AG04449 (cell line): ENCODE measurements around the gene WDR6.
A peak's percentile ranks its signal among the peaks of the same experiment; 100 is the strongest.

ENCODE experiments used
- CTCF ChIA-PET: fragments of 350-600 bp; formaldehyde crosslinking; extraction: SDS; loops from one replicate; lab custom pipeline; 2021; ENCODE audit warnings: antibody characterized with exemption; lab: Yijun Ruan, JAX
- POLR2A ChIA-PET: fragments of 400-600, 350-600 bp; formaldehyde crosslinking; extraction: SDS; loops from one replicate; lab custom pipeline; 2020; ENCODE audit warnings: antibody characterized with exemption, inconsistent platforms; lab: Yijun Ruan, JAX
- DNase-seq: peaks from one replicate; pipeline ENCODE4 v3.0.0-alpha.2; 2010; ENCODE audit warnings: low read depth, low spot score
- H3K4me3 ChIP-seq: 2 replicates; pipeline ENCODE4 v1.5.1; 2011; ENCODE audit warnings: low read depth, mild to moderate bottlenecking, control low read depth, low read length
- CTCF ChIP-seq: IDR thresholded peaks from one replicate; pipeline ENCODE4 v1.5.1; 2011; ENCODE audit warnings: mild to moderate bottlenecking, moderate library complexity, low read length, control low read depth, inconsistent platforms; ENCODE audit not compliant: insufficient read depth; ENCODE audit errors: missing control alignments

Gene WDR6

DNA sequence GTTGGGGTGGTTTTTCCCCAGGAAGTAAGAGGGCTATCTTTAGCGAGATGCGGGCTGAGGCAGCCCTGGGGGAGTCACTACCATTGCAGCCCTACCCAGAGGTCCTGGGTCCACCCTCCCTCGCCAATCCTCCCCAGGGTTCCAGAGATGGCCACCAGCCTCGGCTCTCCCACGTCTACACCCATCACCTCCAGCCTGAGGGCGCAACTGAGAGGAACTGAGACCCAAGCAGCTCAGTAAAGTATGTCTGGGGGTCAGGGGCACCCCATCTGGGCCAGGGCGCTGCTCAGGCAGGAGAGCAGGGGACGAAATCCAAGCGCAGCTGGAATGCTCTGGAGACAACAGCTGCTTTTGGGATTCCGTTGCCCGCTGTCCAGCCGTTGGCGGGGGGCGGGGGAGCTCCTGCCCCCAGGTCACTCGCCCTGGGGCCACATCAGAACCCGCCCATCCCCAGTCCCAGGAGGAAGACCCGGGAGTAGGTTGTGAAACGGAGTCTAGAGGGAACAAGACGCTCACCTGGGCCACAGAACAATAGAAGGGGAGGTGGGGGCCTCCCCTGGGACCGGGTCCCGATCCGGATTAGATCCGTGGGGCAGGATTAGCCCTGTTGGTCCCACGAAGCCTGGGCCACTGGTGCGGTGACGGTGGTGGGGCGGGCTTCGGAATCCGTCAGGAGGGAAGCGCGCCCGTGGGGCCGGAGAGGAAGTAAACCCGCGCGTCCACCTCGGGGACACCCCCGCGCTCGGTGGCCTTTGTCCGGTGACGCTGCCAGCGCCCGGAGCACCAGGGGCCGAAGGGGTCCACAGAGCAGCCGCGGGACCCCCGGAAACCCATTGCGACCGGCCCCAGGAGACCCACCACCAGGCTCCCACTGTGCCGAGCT is 13.4 kb downstream of the WDR6 start:
- H3K4me3 ChIP-seq, result peak overlapping the region; percentile 94
- CTCF ChIA-PET, result interaction anchor here (0.9 to 9.8 kb wide), 8 partner anchors 7 to 73 kb away, joined by 3 to 95 read pairs (median 24); partner anchors contain the start of genes P4HTM, QRICH1 and WDR6
- POLR2A ChIA-PET, result interaction anchor here (0.6 to 3.4 kb wide), 14 partner anchors 8 to 429 kb away, joined by 3 to 70 read pairs (median 4); partner anchors contain the start of genes IMPDH2, NICN1, P4HTM and QRICH1
- no peak for TF ChIP-seq CTCF
- DNase-seq, result no peak

DNA sequence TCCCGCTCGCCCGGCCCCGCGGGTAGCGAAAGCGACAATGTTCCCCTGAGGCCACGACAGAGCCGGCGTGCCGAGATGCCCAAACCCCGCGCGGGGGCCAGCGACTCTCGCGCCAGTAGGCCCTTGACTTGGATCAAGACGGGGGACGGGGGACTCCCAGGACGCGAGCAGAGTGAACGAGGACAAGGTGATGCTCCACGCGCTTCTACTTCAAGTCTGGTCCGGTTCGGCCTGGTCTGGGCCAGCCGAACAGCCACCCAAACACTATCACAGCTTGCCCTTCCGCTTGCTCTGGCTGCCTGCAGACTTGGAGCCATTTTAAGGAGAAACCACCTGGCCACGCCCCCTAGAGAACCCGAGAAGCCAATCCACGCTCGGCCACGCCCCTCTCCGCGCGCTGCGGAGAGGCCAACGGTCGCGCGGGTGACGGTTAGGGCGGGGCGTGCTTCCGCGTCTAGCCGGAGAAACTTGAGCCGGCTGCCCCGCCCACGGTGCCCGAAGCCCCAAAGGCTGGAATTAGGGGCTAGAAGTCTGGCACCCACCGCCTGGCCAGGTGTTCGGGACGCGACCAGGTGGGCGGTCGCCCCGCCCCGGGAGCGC is 14.1 kb downstream of the WDR6 start:
- peak; percentile 65 for DNase-seq
- POLR2A ChIA-PET, result interaction anchor here (0.6 to 3.4 kb wide), 18 partner anchors 8 to 428 kb away, joined by 3 to 70 read pairs (median 4); partner anchors contain the start of genes IMPDH2, LAMB2, NICN1 and P4HTM
- peak overlapping the region; percentile 94 for H3K4me3 ChIP-seq
- CTCF ChIA-PET, result interaction anchor here (0.9 to 9.8 kb wide), 19 partner anchors 8 to 174 kb away, joined by 3 to 95 read pairs (median 6); partner anchors contain the start of genes P4HTM, QRICH1 and WDR6
- TF ChIP-seq CTCF, result no peak

- DNase-seq, result no peak
- H3K4me3 ChIP-seq, result peak within 1 kb of the TSS; percentile 94
- ChIA-PET POLR2A (interaction anchor here (0.6 to 3.4 kb wide), 15 partner anchors 7 to 427 kb away, joined by 3 to 70 read pairs (median 4); partner anchors contain the start of genes IMPDH2, LAMB2, P4HTM and QRICH1), CTCF (interaction anchor here (0.8 to 9.8 kb wide), 22 partner anchors 9 to 175 kb away, joined by 3 to 95 read pairs (median 4); partner anchors contain the start of genes KLHDC8B, P4HTM, QRICH1 and WDR6)
- TF ChIP-seq CTCF, result peak; percentile 99
These were observed 14.9 kb downstream of the WDR6 start, which contains the start of gene NDUFAF3 for GRCh38 chr3:49021813-49022687. NDUFAF3 (plus strand) TSS chr3:49022121; CDS start chr3:49022145, 24 bp downstream.

DNA sequence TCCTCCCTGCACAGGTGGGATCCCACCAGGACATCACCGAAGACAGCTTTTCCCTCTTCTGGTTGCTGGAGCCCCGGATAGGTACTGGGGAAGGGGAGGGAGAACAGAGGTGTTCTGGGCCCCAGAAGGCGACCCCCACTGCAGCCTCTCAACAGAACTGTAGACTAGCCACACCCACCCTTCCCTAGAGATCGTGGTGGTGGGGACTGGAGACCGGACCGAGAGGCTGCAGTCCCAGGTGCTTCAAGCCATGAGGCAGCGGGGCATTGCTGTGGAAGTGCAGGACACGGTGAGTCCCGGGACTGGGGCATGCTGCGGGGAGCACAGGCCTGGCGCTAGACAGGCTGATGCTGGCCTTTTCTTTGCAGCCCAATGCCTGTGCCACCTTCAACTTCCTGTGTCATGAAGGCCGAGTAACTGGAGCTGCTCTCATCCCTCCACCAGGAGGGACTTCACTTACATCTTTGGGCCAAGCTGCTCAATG is 15.5 kb downstream of the WDR6 start:
- ChIA-PET POLR2A (interaction anchor here (2.8 to 3.4 kb wide), 3 partner anchors 15 to 71 kb away, joined by 31 to 70 read pairs (median 43); partner anchors contain the start of genes P4HTM, QRICH1 and WDR6), CTCF (interaction anchor here (0.8 to 9.8 kb wide), 21 partner anchors 9 to 176 kb away, joined by 3 to 95 read pairs (median 4); partner anchors contain the start of genes KLHDC8B, P4HTM, QRICH1 and WDR6)

More for the DNA sequence above, 15.5 kb downstream of the WDR6 start:
- no peak for TF ChIP-seq CTCF
- peak overlapping the region; percentile 94 for H3K4me3 ChIP-seq
- DNase-seq, result no peak
